Stimulated activated CD4-positive, alpha-beta T cell treated with anti-CD3 and anti-CD28 coated beads, Interleukin-12 subunit alpha, Interleukin-12 subunit beta, amount 100 ng/mL, for 48 hours (primary cell): ENCODE results near the gene PRTFDC1.
"Not testable (repeated sequence)": the region's sequence is repeated elsewhere in the genome, so short reads cannot be mapped to it uniquely, and the experiment has no call there.

Experiments
- DNase-seq, 3 donors: peaks; one replicate each; pipeline ENCODE4 v3.0.0-alpha.2; 2020; ENCODE audit warnings: low read depth in 2 of 3, low spot score in 1 of 3

The PRTFDC1 gene

GRCh38 chr10:24935504-24936292 is 16.7 kb downstream of the PRTFDC1 start:
- no peak for DNase-seq

- no peak for DNase-seq
Measured at GRCh38 chr10:24931236-24931635, 21.2 kb downstream of the PRTFDC1 start.

GRCh38 chr10:24930427-24930826 is 22.0 kb downstream of the PRTFDC1 start:
- no peak for DNase-seq

GRCh38 chr10:24929904-24930303 is 22.5 kb downstream of the PRTFDC1 start:
- DNase-seq = no peak

- no peak for DNase-seq
Measured at GRCh38 chr10:24929056-24929544, 23.3 kb downstream of the PRTFDC1 start.

- no peak for DNase-seq
Measured at GRCh38 chr10:24928163-24928562, 24.2 kb downstream of the PRTFDC1 start.

- no peak for DNase-seq
Measured at GRCh38 chr10:24926557-24926956, 25.8 kb downstream of the PRTFDC1 start.

GRCh38 chr10:24925799-24926198 is 26.6 kb downstream of the PRTFDC1 start:
- no peak for DNase-seq

- not testable (repeated sequence) for DNase-seq
Measured at GRCh38 chr10:24924483-24924882, 27.9 kb downstream of the PRTFDC1 start.

- peak in 1 of 3 donors; percentile 50 for DNase-seq
Measured at GRCh38 chr10:24922222-24922868, 30.1 kb downstream of the PRTFDC1 start.

GRCh38 chr10:24920907-24921881 is 31.2 kb downstream of the PRTFDC1 start:
- DNase-seq = peak; percentile 61 to 71 (median 70)

GRCh38 chr10:24920192-24920591 is 32.2 kb downstream of the PRTFDC1 start:
- not testable (repeated sequence) for DNase-seq

- not testable (repeated sequence) for DNase-seq
Measured at GRCh38 chr10:24919629-24920028, 32.8 kb downstream of the PRTFDC1 start.

GRCh38 chr10:24917979-24918378 is 34.4 kb downstream of the PRTFDC1 start:
- no peak for DNase-seq

GRCh38 chr10:24917493-24917892 is 34.9 kb downstream of the PRTFDC1 start:
- DNase-seq = no peak

GRCh38 chr10:24916365-24916764 is 36.0 kb downstream of the PRTFDC1 start:
- DNase-seq = no peak

GRCh38 chr10:24915304-24915703 is 37.1 kb downstream of the PRTFDC1 start:
- no peak for DNase-seq

- no peak for DNase-seq
Measured at GRCh38 chr10:24914148-24914547, 38.3 kb downstream of the PRTFDC1 start.

- no peak for DNase-seq
Measured at GRCh38 chr10:24912215-24912614, 40.2 kb downstream of the PRTFDC1 start.

- no peak for DNase-seq
Measured at GRCh38 chr10:24911029-24911428, 41.4 kb downstream of the PRTFDC1 start.

GRCh38 chr10:24910574-24910973 is 41.8 kb downstream of the PRTFDC1 start:
- DNase-seq = no peak
